Measurements from ENCODE around the gene GPR162.

GRCh38 chr12:6830999-6831398 is 9.4 kb downstream of the GPR162 start:
- TF ChIP-seq POLR2A (IDR thresholded peaks at IDR 0.05) (no peak), CTCF (IDR thresholded peaks at IDR 0.05) (no peak)
